GM21515 (cell line): ENCODE measurements around the gene SGCA.

ENCODE experiments used
- ATAC-seq: cut with Tn5 transposase; IDR thresholded peaks from one replicate; pipeline ENCODE4 v1.9.1; 2021; ENCODE audit not compliant: unreplicated experiment

The SGCA gene

GRCh38 chr17:50134206-50135110, 31.3 kb upstream of the SGCA start:
- ATAC-seq = no peak

- no peak for ATAC-seq
Measured at GRCh38 chr17:50135316-50136095, 30.3 kb upstream of the SGCA start.

- no peak for ATAC-seq
Measured at GRCh38 chr17:50136096-50136687, 29.6 kb upstream of the SGCA start.

- no peak for ATAC-seq
Measured at GRCh38 chr17:50137042-50137441, 28.8 kb upstream of the SGCA start.

- ATAC-seq = no peak
Measured at GRCh38 chr17:50139185-50139783, 26.5 kb upstream of the SGCA start.

GRCh38 chr17:50139950-50140885, 25.6 kb upstream of the SGCA start:
- ATAC-seq = no peak

- ATAC-seq = no peak
Measured at GRCh38 chr17:50141026-50141744, 24.6 kb upstream of the SGCA start.

- no peak for ATAC-seq
Measured at GRCh38 chr17:50141745-50142110, 24.1 kb upstream of the SGCA start.

GRCh38 chr17:50143461-50144176, 22.2 kb upstream of the SGCA start:
- no peak for ATAC-seq

- ATAC-seq = no peak
Measured at GRCh38 chr17:50144355-50144754, 21.4 kb upstream of the SGCA start.

- ATAC-seq = no peak
Measured at GRCh38 chr17:50144845-50145531, 20.8 kb upstream of the SGCA start.

GRCh38 chr17:50145532-50146229, 20.1 kb upstream of the SGCA start:
- no peak for ATAC-seq

- ATAC-seq = no peak
Measured at GRCh38 chr17:50146230-50146926, 19.4 kb upstream of the SGCA start.

- ATAC-seq = no peak
Measured at GRCh38 chr17:50146927-50147665, 18.7 kb upstream of the SGCA start.

GRCh38 chr17:50147841-50148225, 18.0 kb upstream of the SGCA start:
- no peak for ATAC-seq

GRCh38 chr17:50148226-50149090, 17.3 kb upstream of the SGCA start:
- ATAC-seq = peak; percentile 35
